SU-DHL-6 (cell line): ENCODE measurements around the gene NELL1.

Source experiments
- EZH2phosphoT487 ChIP-seq: fragments of 200-600 bp; sonication (generic), shearing (Covaris generic); conservative IDR thresholded peaks from 2 replicates; pipeline ENCODE4 v1.6.1; 2018; ENCODE audit warnings: mild to moderate bottlenecking, antibody characterized with exemption, low read length, moderate library complexity, mixed read lengths
- TF ChIP-seq, protein P1 (sequence below): fragments of 200-600 bp; sonication (generic); IDR thresholded peaks from one replicate; pipeline ENCODE4 v1.5.1; 2017; ENCODE audit warnings: antibody characterized with exemption, mild to moderate bottlenecking, low read length, moderate library complexity; ENCODE audit not compliant: insufficient read depth, poor library complexity, severe bottlenecking

DNA sequence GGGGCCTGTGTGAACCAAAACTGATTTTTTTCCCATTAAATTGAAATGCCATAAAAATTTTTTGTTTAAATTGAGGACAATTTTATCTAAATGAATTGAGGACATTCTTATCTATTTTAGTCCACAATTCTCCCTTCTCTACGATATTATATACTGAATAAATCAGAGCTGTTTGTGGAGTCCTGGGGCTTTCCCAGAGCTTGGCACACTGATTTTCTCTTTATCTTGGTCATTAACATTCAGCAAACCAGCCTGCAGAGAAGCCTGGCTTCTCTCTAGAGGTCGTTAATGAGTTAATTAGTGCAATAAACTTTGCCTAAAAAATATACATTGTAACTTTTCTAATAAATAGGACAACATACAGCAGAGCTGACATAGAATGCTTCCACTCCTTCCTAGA, 615.7 kb downstream of the NELL1 start:
- TF ChIP-seq, protein P1, sequence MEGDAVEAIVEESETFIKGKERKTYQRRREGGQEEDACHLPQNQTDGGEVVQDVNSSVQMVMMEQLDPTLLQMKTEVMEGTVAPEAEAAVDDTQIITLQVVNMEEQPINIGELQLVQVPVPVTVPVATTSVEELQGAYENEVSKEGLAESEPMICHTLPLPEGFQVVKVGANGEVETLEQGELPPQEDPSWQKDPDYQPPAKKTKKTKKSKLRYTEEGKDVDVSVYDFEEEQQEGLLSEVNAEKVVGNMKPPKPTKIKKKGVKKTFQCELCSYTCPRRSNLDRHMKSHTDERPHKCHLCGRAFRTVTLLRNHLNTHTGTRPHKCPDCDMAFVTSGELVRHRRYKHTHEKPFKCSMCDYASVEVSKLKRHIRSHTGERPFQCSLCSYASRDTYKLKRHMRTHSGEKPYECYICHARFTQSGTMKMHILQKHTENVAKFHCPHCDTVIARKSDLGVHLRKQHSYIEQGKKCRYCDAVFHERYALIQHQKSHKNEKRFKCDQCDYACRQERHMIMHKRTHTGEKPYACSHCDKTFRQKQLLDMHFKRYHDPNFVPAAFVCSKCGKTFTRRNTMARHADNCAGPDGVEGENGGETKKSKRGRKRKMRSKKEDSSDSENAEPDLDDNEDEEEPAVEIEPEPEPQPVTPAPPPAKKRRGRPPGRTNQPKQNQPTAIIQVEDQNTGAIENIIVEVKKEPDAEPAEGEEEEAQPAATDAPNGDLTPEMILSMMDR = no peak
- no peak for TF ChIP-seq EZH2phosphoT487
